HG03025 (cell line): ENCODE measurements around the gene B3GNT9.

ENCODE experiments used
- ATAC-seq: cut with Tn5 transposase; IDR thresholded peaks from one replicate; pipeline ENCODE4 v1.9.1; 2021; ENCODE audit warnings: mild to moderate bottlenecking, moderate library complexity; ENCODE audit not compliant: unreplicated experiment, low FRiP score

B3GNT9 gene

GRCh38 chr16:67186550-67186950 is 35.8 kb upstream of the B3GNT9 start:
- ATAC-seq, result no peak

- ATAC-seq, result no peak
Measured at GRCh38 chr16:67185651-67186134, 34.9 kb upstream of the B3GNT9 start.

- no peak for ATAC-seq
Measured at GRCh38 chr16:67184995-67185650, 34.3 kb upstream of the B3GNT9 start.

GRCh38 chr16:67184453-67184994 is 33.7 kb upstream of the B3GNT9 start:
- no peak for ATAC-seq

- peak; percentile 90 for ATAC-seq
Measured at GRCh38 chr16:67183627-67184452, 33.0 kb upstream of the B3GNT9 start, which contains the start of gene MATCAP1. Gene MATCAP1, minus strand, starts transcription at chr16:67183963. Its CDS starts 3,353 bp downstream, at chr16:67180610.

GRCh38 chr16:67183284-67183626 is 32.5 kb upstream of the B3GNT9 start:
- ATAC-seq, result no peak

GRCh38 chr16:67182288-67182687 is 31.5 kb upstream of the B3GNT9 start:
- ATAC-seq, result no peak

- no peak for ATAC-seq
Measured at GRCh38 chr16:67181346-67181745, 30.5 kb upstream of the B3GNT9 start.

GRCh38 chr16:67180166-67180565 is 29.4 kb upstream of the B3GNT9 start:
- ATAC-seq, result no peak

GRCh38 chr16:67179421-67180080 is 28.8 kb upstream of the B3GNT9 start:
- ATAC-seq, result no peak

GRCh38 chr16:67177743-67178699 is 27.2 kb upstream of the B3GNT9 start:
- no peak for ATAC-seq

GRCh38 chr16:67176662-67177061 is 25.9 kb upstream of the B3GNT9 start:
- no peak for ATAC-seq

GRCh38 chr16:67174706-67175231 is 24.0 kb upstream of the B3GNT9 start:
- no peak for ATAC-seq

GRCh38 chr16:67173808-67174705 is 23.3 kb upstream of the B3GNT9 start:
- ATAC-seq, result no peak

GRCh38 chr16:67173323-67173722 is 22.5 kb upstream of the B3GNT9 start:
- no peak for ATAC-seq

- no peak for ATAC-seq
Measured at GRCh38 chr16:67170949-67171649, 20.3 kb upstream of the B3GNT9 start.

GRCh38 chr16:67170168-67170948 is 19.6 kb upstream of the B3GNT9 start, which contains the start of gene NOL3:
Gene NOL3, plus strand, starts transcription at chr16:67170538.
- no peak for ATAC-seq
